ENCODE results near the gene CIRBP.

The CIRBP gene

DNA sequence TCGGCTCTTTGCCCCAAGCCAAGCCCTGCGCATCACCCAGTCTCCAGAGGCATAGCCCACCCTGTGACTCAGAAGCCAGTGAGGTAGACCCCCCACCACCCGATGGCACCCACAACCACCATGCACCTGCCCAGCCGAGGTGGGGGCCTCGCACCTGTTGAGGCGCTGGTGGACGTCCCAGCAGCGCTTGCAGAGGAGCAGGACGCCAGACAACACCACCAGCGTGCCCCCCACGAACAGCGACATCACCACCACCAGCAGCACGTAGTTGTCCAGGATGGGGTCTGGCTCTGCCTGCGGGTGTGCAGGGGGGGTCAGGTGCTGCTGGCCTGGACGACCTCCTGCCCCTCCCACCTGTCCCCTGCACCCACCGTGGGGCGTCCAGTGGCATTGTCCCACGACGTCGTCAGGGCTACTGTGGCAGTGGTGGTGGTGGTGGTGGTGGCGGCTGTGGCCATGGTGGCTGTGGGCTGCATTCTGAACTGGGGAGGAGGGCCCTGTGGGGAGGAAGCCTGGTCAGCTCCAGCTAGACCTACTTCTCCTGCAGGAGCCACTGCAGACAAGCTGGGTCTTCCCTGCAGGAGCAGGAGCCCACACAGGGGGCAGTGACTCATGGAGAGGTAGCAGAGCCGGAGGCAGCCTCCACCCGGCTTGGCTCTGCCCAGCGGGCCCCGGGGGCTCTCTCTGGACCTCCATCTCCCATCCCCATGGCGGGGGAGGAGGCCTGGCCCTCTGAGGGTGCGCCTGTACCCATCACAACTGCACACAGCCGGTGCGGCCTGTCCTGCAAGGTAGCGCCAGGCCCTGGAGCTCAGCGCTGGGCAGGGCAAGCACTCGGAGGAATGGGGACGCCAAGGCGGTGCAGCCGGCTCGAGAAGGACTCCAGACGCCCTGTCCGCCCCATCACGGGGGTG lies 33.2 kb upstream of the CIRBP start:
- H3K9me3 ChIP-seq (ENCODE audit: control insufficient read depth, insufficient read depth, low read length): no peaks in the 10 kb centered on the region
- H3K36me3 ChIP-seq (ENCODE audit: insufficient read depth, low read length): no peaks in the 10 kb centered on the region
- no peaks in the 10 kb centered on the region; the same call in 1 of the 2 replicates for H3K4me1 ChIP-seq (ENCODE audit: insufficient read depth, low read length)
- peak overlapping the region; percentile 31; the same call in 1 of the 2 replicates for H3K9ac ChIP-seq (ENCODE audit: low read depth, low read length)

DNA sequence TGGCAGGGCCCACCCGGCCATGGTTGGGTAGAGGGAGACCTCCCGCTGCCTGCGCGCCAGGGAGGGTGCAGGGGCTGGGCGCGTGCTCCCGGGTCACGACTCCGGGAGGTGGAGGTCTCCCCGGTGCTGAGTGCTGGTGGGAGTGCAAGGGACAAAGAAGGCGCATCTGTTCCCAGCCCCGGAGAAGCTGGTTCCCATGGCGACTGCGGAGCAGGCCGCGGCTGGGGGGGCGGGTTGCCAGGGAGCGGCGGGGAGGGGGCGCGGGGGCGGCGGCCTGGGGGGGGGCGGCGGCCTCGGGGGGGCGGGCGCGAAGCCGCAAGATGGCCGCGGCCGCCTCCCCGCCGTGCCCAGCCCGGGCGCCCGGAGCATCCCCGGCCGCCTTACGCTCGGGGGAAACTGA lies 32.6 kb upstream of the CIRBP start:
- H3K36me3 ChIP-seq (ENCODE audit: insufficient read depth, low read length): no peaks in the 10 kb centered on the region
- H3K4me1 ChIP-seq (ENCODE audit: insufficient read depth, low read length): no peaks in the 10 kb centered on the region; the same call in 1 of the 2 replicates
- H3K9ac ChIP-seq (ENCODE audit: low read depth, low read length): peak overlapping the region; percentile 88; the same call in 1 of the 2 replicates
- no peaks in the 10 kb centered on the region for H3K9me3 ChIP-seq (ENCODE audit: control insufficient read depth, insufficient read depth, low read length)

- H3K9me3 ChIP-seq (ENCODE audit: control insufficient read depth, insufficient read depth, low read length): no peaks in the 10 kb centered on the region
- H3K36me3 ChIP-seq (ENCODE audit: insufficient read depth, low read length): no peaks in the 10 kb centered on the region
- no peaks in the 10 kb centered on the region; the same call in 1 of the 2 replicates for H3K4me1 ChIP-seq (ENCODE audit: insufficient read depth, low read length)
- peak overlapping the region; percentile 88 for H3K9ac ChIP-seq (ENCODE audit: low read depth, low read length)
Observed at GRCh38 chr19:1237027-1237659, 32.0 kb upstream of the CIRBP start.

DNA sequence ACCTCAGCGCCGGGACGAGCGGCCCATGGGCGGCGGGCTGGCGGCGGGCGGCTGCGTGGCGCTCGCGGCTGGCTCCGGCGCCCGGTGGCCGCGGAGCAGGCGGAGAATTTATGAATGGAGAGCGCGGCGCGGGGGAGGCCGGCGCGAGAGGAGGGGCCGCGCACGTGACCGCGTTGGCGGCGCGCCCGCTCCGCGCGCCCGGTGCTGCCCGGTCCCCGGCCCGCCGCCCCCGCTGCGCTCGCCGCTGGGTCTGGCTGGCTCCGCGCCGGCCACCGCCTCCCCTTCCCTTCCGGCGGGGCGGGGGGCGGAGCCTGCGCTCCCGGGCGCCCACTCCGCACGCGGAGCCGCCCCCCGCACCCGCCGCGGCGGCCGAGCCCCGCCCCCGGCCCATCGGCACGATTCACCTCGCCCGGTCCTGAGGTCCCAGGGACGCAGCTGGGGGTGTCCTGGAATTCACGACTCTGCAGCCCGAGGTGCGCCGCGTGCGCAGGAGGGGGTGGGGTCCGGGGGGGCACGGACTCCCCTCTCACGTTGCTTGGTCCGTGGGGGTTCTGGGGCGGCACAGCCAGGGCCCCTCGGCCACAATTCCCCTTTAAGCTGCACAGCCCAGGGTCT lies 31.3 kb upstream of the CIRBP start, which contains the start of gene CBARP:
Gene CBARP (minus strand): TSS at position 252 of the 615 bp plus-strand sequence. CDS start 1,905 bp downstream, outside the sequence.
- no peaks in the 10 kb centered on the region; the same call in 1 of the 2 replicates for H3K4me1 ChIP-seq (ENCODE audit: insufficient read depth, low read length)
- peak within 1 kb of the TSS; percentile 88 for H3K9ac ChIP-seq (ENCODE audit: low read depth, low read length)
- H3K36me3 ChIP-seq (ENCODE audit: insufficient read depth, low read length): no peaks in the 10 kb centered on the region
- no peaks in the 10 kb centered on the region for H3K9me3 ChIP-seq (ENCODE audit: control insufficient read depth, insufficient read depth, low read length)

DNA sequence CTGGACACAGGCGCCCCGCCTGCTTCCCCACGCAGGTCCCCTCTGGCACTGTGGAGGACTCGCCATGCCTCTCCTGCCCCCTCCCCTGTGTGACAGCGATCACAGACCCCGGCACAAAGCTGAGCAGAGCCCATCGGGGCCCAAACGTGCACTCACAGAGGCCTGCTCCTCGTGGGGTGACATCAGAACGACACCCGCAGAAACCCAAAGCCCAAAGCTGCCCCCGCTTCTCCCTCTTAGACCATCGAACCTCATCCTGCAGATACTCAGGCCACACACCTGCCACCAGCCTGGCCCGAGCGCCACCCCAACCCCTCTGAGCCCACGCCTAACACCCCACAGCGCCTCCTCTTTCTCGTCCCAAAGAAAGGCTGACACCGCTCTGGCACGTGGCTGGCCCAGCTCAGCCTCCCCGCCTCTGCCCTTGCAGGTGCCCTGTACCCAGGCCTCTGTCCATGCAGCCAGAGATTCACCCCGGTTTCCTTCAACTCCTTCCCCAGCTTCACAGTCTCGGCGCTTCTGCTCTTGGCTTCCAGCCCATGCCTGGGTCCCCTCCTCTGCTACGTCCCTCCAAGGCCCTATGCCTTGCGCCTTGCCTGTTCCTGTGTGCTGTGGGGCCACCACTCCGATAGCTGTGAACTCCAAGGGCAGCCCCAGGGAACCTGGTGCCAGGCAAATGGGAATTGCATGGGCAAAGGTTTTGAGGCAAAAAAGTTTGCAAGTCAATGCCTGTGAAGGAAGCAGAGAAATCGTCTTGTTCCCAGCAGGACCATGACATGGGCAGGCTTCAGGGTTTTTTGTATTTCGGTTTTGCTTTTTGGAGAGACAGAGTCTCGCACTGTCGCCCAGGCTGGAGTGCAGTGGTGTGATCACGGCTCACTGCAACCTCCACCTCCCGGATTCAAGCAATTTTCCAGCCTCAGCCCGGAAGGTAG lies 30.5 kb upstream of the CIRBP start:
- Histone ChIP-seq H3K9me3 (ENCODE audit: control insufficient read depth, insufficient read depth, low read length) (no peaks in the 10 kb centered on the region), H3K9ac (ENCODE audit: low read depth, low read length) (peak overlapping the region; percentile 51; the same call in 1 of the 2 replicates), H3K4me1 (ENCODE audit: insufficient read depth, low read length) (no peaks in the 10 kb centered on the region; the same call in 1 of the 2 replicates)

DNA sequence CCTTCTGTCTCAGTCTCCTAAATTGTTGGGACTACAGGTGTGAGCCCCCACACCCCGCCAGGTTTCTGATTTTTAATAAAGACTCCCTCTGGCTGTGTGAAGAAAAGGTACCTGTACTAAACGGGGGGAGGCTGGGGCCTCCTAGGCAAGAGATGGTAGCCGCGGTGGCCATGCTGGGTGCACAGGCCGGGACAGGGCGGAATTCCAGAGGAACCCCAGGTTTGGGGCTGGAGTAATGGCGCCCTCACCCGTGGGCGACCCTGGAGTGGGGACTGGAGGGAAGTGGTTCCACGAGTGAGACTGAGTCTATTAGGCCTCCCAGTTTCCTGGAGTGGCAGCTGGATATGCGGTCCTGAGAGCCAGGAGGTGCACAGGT lies 29.7 kb upstream of the CIRBP start:
- Histone ChIP-seq H3K36me3 (ENCODE audit: insufficient read depth, low read length) (no peaks in the 10 kb centered on the region), H3K9ac (ENCODE audit: low read depth, low read length) (peak overlapping the region; percentile 74), H3K9me3 (ENCODE audit: control insufficient read depth, insufficient read depth, low read length) (no peaks in the 10 kb centered on the region), H3K4me1 (ENCODE audit: insufficient read depth, low read length) (no peaks in the 10 kb centered on the region; the same call in 1 of the 2 replicates)

More for the DNA sequence above, 30.5 kb upstream of the CIRBP start:
- no peaks in the 10 kb centered on the region for H3K36me3 ChIP-seq (ENCODE audit: insufficient read depth, low read length)

- H3K9ac ChIP-seq (ENCODE audit: low read depth, low read length): peak overlapping the region; percentile 74
- H3K36me3 ChIP-seq (ENCODE audit: insufficient read depth, low read length): no peaks in the 10 kb centered on the region
- peaks cover 4% of the 10 kb centered on the region; the same call in 1 of the 2 replicates for H3K4me1 ChIP-seq (ENCODE audit: insufficient read depth, low read length)
- no peaks in the 10 kb centered on the region for H3K9me3 ChIP-seq (ENCODE audit: control insufficient read depth, insufficient read depth, low read length)
Observed at GRCh38 chr19:1239796-1240737, 29.1 kb upstream of the CIRBP start.

DNA sequence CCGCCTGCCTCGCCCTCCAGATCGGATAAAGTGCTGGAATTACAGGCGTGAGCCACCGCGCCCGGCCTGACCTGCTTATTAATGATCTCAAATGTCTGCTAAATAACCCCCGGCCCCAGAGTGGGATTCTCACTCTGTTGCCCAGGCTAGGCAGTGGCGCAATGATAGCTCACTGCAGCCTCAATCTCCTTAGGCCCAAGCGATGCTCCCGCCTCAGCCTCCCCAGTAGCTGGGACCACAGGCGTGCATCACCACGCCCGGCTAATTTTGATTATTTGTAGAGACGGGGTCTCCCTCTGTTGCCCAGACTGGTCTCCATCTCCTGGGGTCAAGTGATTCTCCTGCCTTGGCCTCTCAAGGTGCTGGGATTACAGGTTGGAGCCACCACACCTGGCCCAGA lies 28.2 kb upstream of the CIRBP start:
- peak overlapping the region; percentile 2; the same call in 1 of the 2 replicates for H3K9ac ChIP-seq (ENCODE audit: low read depth, low read length)
- peaks cover 4% of the 10 kb centered on the region; the same call in 1 of the 2 replicates for H3K4me1 ChIP-seq (ENCODE audit: insufficient read depth, low read length)
- no peaks in the 10 kb centered on the region for H3K9me3 ChIP-seq (ENCODE audit: control insufficient read depth, insufficient read depth, low read length)
- H3K36me3 ChIP-seq (ENCODE audit: insufficient read depth, low read length): no peaks in the 10 kb centered on the region

GRCh38 chr19:1241417-1242095 lies 27.6 kb upstream of the CIRBP start, which contains the start of gene ATP5F1D:
TSS of gene ATP5F1D (plus strand) at chr19:1241751. CDS start at chr19:1241851, 100 bp downstream.
- Histone ChIP-seq H3K9me3 (ENCODE audit: control insufficient read depth, insufficient read depth, low read length) (no peaks in the 10 kb centered on the region), H3K36me3 (ENCODE audit: insufficient read depth, low read length) (no peaks in the 10 kb centered on the region), H3K9ac (ENCODE audit: low read depth, low read length) (peak within 1 kb of the TSS; percentile 66), H3K4me1 (ENCODE audit: insufficient read depth, low read length) (peaks cover 6% of the 10 kb centered on the region; the same call in 1 of the 2 replicates)

GRCh38 chr19:1243768-1244692 lies 25.1 kb upstream of the CIRBP start:
- peaks cover 6% of the 10 kb centered on the region; the same call in 1 of the 2 replicates for H3K4me1 ChIP-seq (ENCODE audit: insufficient read depth, low read length)
- H3K9ac ChIP-seq (ENCODE audit: low read depth, low read length): no peak overlapping the region
- no peaks in the 10 kb centered on the region for H3K9me3 ChIP-seq (ENCODE audit: control insufficient read depth, insufficient read depth, low read length)
- no peaks in the 10 kb centered on the region for H3K36me3 ChIP-seq (ENCODE audit: insufficient read depth, low read length)

DNA sequence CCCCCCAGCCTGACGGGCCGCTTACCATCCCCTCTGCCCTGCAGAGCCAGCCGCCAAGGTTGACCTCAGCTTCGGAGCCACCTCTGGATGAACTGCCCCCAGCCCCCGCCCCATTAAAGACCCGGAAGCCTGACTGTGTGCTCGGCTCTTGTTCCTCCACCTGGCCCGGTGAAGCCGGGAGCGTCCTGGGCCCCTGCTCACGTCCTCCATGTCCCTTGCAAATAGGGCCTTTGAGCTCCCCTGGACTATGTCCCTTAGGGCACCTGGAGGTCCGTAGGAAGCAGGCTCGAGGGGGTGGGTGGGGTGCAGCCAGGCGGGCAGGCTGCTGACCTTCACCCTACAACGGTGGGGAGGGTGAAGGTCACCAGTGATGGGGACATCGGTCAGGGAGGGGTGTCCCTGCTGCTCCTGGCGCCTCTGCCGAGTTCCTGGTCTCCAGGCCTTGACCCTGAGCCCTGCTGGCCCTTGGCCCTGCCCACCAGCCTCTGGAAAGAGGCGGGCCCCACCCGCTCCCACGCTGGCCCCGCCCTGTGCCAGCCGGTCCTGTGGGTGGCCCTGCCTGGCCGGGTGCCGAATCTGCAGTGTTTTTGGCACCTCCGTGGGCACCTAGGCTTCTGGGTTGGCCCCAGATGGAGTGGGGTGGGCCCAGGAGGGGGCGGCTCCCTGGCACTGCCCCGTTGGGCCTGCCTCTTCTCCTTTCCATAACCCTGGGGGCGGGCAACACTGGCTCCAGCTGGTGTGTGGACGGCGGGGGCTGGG lies 24.3 kb upstream of the CIRBP start:
- H3K9me3 ChIP-seq (ENCODE audit: control insufficient read depth, insufficient read depth, low read length): no peaks in the 10 kb centered on the region
- no peaks in the 10 kb centered on the region for H3K36me3 ChIP-seq (ENCODE audit: insufficient read depth, low read length)
- H3K4me1 ChIP-seq (ENCODE audit: insufficient read depth, low read length): peaks cover 6% of the 10 kb centered on the region; the same call in 1 of the 2 replicates
- H3K9ac ChIP-seq (ENCODE audit: low read depth, low read length): no peak overlapping the region

Measured in ES-I3 (cell line).